Measurements from ENCODE around the gene IFNLR1.

DNA sequence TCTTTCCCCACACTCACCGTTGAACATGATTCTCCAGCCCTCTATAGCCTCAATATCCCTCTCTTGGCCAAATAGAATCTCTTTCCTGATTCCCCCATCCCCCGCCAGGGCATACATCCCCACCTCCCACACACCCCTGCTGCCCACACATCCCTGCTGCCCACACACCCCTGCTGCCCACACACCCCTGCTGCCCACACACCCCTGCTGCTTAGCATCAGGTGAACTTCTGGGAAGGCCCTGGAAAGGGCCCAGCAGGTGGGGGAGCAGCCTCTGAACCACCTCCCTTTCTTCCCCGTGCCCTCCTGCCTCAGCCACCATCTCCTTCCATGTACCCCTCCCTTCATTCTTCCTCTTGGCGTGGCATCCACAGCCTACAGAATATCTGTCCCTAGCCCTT lies 15.9 kb upstream of the IFNLR1 start:
- TF ChIP-seq GLIS3 (CRISPR knock-in tag; IDR thresholded peaks at IDR 0.05) (no peak), TOX (CRISPR knock-in tag; IDR thresholded peaks at IDR 0.05; ENCODE audit: borderline replicate concordance) (no peak), CSDC2 (CRISPR knock-in tag; IDR thresholded peaks at IDR 0.05) (no peak), RARB (CRISPR knock-in tag; IDR thresholded peaks at IDR 0.05) (no peak), ARNTL (CRISPR knock-in tag; IDR thresholded peaks at IDR 0.05; ENCODE audit: borderline replicate concordance, low read depth) (no peak), ZFP30 (CRISPR knock-in tag; IDR thresholded peaks at IDR 0.05) (no peak)
- TF ChIP-seq, protein P1, sequence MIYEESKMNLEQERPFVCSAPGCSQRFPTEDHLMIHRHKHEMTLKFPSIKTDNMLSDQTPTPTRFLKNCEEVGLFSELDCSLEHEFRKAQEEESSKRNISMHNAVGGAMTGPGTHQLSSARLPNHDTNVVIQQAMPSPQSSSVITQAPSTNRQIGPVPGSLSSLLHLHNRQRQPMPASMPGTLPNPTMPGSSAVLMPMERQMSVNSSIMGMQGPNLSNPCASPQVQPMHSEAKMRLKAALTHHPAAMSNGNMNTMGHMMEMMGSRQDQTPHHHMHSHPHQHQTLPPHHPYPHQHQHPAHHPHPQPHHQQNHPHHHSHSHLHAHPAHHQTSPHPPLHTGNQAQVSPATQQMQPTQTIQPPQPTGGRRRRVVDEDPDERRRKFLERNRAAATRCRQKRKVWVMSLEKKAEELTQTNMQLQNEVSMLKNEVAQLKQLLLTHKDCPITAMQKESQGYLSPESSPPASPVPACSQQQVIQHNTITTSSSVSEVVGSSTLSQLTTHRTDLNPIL (CRISPR knock-in tag; IDR thresholded peaks at IDR 0.05; ENCODE audit: low read depth): no peak
- TF ChIP-seq, protein P2, sequence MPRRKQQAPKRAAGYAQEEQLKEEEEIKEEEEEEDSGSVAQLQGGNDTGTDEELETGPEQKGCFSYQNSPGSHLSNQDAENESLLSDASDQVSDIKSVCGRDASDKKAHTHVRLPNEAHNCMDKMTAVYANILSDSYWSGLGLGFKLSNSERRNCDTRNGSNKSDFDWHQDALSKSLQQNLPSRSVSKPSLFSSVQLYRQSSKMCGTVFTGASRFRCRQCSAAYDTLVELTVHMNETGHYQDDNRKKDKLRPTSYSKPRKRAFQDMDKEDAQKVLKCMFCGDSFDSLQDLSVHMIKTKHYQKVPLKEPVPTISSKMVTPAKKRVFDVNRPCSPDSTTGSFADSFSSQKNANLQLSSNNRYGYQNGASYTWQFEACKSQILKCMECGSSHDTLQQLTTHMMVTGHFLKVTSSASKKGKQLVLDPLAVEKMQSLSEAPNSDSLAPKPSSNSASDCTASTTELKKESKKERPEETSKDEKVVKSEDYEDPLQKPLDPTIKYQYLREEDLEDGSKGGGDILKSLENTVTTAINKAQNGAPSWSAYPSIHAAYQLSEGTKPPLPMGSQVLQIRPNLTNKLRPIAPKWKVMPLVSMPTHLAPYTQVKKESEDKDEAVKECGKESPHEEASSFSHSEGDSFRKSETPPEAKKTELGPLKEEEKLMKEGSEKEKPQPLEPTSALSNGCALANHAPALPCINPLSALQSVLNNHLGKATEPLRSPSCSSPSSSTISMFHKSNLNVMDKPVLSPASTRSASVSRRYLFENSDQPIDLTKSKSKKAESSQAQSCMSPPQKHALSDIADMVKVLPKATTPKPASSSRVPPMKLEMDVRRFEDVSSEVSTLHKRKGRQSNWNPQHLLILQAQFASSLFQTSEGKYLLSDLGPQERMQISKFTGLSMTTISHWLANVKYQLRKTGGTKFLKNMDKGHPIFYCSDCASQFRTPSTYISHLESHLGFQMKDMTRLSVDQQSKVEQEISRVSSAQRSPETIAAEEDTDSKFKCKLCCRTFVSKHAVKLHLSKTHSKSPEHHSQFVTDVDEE (CRISPR knock-in tag; IDR thresholded peaks at IDR 0.05): no peak

Data from SK-N-SH treated with all-trans-retinoic acid at 6 μM for 48 hours (cell line).